GM04504 (cell line): ENCODE data around the gene PLAGL1.
A peak's percentile ranks its signal among the peaks of the same experiment; 100 is the strongest.
"Not testable (repeated sequence)": the region's sequence is repeated elsewhere in the genome, so short reads cannot be mapped to it uniquely, and the experiment has no call there.

Source experiments
- DNase-seq: peaks from one replicate; pipeline ENCODE4 v3.0.0-alpha.2; 2012; ENCODE audit warnings: low read depth

Gene PLAGL1

DNA sequence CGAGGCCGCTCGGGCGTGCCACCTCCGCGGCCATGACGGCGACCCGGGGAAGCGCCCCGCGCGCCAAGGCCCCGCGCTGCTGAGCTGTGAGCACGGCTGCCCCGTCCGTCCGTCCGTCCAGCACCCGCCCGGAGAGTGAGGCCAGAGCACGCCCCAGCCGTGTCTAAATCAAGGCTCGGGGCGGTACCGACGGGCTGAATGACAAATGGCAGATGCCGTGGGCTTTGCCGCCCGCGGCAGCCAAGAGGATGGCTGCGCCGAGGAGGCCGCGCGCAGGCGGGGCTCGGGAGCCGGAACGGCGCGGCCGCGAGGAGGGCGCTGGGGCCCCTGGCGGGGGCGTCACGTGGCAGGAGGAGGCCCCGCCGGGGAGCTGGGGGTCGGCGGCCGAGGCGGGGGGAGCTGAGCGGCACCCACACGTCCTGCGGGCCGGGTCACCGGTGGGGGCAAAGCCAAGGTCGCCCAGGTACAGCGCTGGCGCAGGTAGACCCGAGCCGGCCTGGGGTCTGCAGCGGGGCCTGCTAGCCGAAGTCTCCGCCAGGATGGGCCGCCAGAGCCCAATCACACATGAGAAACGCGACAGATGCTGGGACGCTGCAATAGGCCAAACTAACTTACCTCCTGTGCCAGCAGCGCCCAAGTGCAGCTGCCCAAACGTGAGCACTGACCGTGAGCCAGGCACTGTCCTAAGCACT lies at the start of gene PLAGL1:
Gene PLAGL1 (minus strand): TSS at position 140 of the 692 bp plus-strand sequence. CDS start 60,123 bp downstream, outside the sequence.
- peak; percentile 38 for DNase-seq

DNA sequence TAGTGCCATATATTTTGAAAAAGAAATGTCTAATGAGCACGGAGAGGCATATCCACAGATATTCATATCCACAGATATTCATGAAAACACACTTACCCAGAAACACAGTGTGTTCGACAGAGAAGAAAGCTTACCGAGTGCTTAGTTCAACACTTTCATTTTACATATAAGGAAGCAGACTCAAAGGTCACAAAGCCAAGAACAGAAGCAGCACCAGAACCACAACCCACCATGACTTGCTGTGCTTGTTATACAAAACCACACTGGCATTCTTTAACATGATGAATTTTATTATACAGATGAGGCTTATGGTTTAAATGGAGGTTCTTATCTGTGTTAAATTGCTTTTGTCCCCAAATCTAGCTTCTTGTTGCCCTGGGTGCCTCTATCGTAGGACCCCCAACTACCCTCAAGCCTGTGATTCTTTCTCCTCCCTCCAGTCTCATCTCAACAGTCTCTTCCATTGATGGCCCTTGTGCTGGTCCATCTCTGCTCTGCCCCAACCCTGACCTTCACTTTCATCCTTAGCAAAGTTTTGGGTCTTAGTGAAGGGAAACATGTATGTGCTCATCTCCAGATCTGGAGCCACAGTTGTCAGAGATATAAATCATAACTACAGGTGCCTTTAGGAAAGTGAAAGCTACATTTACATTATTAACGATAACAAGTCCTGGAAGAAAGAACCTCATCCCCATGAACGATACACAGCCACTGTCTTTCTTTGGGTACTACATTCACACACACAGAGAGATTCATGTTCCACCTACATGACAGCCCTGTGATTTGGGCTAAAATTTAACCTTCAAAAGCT lies 47.3 kb upstream of the PLAGL1 start:
- DNase-seq: no peak

- no peak for DNase-seq
These were observed 45.5 kb upstream of the PLAGL1 start for GRCh38 chr6:144053601-144054000.

DNA sequence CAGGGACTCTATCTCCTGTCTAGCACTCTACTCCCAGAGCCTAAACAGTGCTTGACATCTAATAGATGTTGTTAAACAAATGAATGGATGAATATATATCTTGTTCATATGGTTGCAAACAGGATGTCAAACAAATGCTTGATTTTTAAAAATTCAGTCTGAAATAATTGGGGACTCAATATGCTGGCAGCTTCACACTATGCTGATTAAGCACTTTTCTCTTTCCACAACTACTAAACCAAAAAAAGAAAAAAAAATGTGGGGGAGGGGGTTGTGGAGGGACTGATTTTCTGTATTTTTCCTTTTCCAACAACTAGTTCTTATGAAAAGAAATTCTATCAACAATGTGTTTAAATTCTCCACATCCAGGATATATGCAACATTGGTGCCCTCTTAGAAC lies 44.4 kb upstream of the PLAGL1 start:
- no peak for DNase-seq

DNA sequence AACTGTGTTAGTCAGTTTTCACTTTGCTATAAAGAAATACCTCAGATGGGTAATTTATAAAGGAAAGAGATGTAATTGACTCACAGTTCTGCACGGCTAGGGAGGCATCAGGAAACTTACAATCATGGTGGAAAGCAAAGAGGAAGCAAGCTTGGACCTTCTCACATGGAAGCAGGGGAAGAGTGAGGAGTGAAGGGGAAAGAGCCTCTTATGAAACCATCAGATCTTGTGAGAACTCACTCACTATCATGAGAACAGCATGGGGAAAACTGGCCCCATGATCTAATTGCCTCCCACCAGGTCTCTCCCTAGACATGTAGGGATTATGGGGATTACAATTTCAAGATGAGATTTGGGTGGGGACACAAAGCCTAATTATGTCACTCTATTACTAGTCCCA lies 41.3 kb upstream of the PLAGL1 start:
- no peak for DNase-seq

DNA sequence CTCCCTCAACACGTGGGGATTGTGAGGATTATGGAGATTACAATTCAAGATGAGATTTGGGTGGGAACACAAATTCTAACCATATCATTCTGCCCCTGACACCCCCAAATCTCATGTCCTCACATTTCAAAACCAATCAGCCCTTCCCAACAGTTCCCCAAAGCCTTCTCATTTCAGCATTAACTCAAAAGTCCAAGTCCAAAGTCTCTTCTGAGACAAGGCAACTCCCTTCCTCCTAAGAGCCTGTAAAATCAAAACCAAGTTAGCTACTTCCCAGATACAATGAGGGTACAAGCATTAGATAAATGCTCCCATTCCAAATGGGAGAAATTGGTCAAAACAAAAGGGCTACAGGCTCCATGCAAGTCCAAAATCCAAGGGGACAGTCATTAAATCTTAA lies 39.6 kb upstream of the PLAGL1 start:
- no peak for DNase-seq

GRCh38 chr6:144046672-144047071 lies 38.6 kb upstream of the PLAGL1 start:
- not testable (repeated sequence) for DNase-seq

DNA sequence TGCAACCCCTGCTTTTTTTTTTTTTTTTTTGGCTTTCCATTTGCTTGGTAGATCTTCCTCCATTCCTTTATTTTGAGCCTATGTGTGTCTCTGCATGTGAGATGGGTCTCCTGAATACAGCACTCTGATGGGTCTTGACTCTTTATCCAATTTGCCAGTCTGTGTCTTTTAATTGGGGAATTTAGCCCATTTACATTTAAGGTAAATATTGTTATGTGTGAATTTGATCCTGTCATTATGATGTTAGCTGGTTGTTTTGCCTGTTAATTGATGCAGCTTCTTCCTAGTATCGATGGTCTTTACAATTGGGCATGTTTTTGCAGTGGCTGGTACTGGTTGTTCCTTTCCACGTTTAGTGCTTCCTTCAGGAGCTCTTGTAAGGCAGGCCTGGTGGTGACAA lies 36.9 kb upstream of the PLAGL1 start:
- not testable (repeated sequence) for DNase-seq

DNA sequence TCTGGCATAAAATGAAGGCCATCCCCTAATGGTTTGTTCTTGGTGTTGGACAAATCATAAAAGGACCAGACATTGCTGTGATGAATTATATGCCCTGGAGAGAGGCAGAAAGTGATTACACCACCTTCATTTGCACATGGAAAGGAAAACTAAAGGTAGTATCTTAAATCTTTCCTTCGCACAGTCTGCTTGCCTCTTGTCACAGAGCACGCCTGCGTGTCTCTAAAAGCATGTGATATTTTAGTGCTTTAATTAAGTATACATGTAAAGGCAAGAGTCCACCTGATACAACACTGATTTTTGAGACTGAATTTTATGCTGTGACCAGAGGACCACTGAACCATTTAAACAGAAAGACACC lies 28.8 kb upstream of the PLAGL1 start:
- DNase-seq: no peak

DNA sequence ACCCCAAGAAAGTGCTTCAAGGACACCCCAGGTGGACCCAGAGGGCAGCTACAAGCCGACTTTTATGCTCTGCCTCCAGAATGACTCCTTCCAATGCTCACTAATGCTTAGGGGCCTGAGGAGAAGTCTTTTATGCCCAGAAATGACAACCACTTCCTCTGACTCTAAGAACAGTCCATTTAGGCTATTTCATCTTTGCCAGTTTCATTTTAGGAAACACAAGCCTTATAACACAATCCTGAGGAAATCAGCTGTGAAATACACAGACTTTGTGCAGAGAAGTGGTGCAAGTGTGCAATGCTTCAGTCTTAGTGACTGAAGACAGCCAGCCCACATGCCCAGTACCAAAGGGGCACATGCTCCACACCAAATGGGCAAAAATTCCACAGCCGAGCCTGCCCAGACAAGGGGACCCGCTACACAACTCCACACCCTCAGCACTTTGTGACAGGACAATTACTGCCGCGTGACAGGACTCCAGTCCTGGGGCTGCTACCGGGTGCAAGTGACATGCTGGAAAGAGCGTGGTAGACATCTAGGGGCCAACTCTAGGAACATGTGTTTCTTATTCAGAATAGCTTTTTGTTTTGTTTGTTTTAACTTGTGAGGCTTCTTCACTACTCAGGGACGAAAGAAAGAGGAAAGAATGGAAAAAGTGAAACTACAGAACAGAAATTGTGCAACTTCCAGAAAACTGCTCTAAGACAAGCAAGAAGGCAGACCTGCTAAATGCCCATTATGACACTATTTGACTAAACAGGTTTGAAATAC lies 28.2 kb upstream of the PLAGL1 start:
- no peak for DNase-seq

- no peak for DNase-seq
These were observed 27.4 kb upstream of the PLAGL1 start for GRCh38 chr6:144035416-144035815.

DNA sequence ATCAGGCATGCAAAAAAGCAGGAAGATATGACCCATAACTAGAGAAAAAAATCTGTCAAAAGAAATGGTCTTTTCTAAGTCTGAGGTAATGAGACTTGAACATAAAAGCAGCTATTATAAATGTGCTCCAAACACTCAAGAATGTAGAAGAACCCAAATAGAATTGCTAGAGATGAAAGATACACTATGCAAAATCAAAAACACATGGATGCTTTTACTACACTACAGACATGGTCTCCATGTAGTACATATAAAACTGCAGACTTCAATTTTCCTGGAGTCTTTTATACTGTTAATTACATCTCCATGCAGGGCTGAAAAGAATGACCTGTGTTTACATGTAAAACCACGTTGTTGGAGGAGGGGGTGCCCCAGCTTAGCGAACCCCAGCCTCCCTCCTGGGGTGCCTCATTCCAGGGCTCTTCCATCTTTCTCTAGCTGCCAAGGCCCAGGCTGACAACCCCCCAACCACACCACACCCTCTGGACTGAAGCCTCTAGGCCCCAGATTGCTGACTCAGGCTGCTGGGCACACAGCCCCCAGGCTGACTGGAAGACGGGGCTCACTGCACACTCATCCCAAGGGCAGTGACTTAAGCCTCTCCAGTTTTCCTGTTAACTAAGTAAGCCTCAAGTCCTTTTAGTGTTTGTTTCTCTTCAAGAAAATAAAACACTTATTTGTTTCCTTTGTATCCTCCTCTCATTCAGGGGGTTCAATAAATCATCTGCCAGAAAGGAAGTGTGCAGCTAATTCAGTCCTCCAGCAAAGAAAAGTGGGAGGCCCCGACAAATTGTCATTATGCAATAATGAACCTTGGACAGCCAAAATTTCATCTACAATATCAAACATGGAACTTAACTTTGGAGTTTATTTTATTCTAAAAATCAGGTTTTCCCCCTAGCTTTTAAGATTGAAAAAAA lies 26.0 kb upstream of the PLAGL1 start:
- peak; percentile 79 for DNase-seq

DNA sequence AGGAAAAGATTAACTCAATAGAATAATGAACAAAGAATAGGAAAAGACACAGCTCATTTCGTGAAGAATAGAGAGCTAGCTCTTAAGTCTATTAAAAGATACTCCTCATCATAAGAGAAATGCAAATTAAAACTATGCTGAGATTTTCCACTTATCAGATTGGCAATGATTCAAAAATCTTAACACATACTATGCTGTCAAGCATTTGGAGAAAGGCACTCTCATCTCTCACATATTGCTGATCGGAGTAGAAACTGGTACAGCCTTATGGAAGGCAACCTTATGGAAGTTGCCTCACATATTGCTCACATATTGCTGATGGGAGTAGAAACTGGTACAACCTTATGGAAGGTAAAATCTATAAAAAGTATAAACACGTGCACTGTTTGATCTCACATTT lies 21.4 kb upstream of the PLAGL1 start:
- DNase-seq: no peak

DNA sequence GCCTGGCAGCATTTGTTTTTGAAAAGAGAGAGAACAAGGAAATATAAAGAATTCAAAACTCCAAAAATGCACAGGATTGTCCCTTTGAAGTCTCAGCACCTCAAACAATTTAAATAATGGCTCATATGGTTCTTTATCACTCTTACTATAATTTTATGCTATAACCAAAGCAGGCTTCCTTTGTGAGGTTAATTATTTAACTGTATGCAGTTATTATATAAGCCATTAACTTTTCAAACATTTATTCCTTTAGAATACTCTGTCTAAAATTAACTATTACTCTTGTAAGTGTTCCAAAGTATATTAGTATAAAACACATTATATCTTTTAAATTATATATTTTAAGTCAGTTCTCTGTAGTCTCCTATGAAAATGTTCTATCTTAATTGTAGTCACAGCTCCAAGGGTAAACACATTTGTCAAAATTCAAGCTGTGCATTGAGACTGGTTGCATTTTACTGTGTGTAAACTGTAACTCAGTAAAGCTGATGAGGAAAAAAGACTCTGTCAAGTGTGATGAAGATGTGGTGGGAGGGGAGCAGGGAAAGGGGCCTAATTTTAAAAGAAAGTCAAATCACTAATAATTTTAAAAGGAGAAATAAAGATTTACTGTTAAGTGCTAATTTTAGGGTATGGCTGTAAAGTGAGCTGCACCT lies 20.0 kb upstream of the PLAGL1 start:
- no peak for DNase-seq

- DNase-seq: no peak
These were observed 15.2 kb upstream of the PLAGL1 start for GRCh38 chr6:144023216-144023615.

GRCh38 chr6:144019929-144020328 lies 11.9 kb upstream of the PLAGL1 start:
- DNase-seq: no peak

GRCh38 chr6:144017166-144018094 lies 9.4 kb upstream of the PLAGL1 start:
- DNase-seq: no peak

DNA sequence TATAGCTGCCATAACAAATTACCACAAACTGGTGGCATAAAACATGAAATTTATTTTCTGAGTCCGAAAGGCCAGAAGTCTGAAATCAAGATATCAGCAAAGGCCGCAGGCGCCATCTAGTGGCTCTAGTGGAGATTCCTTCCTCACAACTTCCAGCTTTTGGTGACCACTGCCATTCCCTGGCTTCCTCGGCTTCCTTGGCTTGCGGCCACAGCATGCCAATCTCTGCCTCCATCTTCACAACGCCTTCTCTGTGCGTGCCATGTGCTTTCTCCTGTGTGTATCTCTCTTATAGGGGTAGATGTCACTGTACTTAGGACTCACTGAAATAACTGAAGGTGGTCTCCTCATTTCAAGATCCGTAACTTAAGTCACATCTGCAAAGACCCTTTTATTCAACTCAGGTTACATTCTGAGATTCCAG lies 5.4 kb upstream of the PLAGL1 start:
- DNase-seq: peak; percentile 54

GRCh38 chr6:144012534-144012933 lies 4.5 kb upstream of the PLAGL1 start:
- DNase-seq: no peak

- DNase-seq: not testable (repeated sequence)
These were observed 1.6 kb upstream of the PLAGL1 start for GRCh38 chr6:144009628-144010027.
